T-cell (primary cell): Measurements from ENCODE around the gene AHSP. TPM values are rescaled to one million over a fixed set of nuclear protein-coding genes. Genes with fewer than 3 reads are reported as not detected.
A peak's percentile ranks its signal among the peaks of the same experiment; 100 is the strongest.

Source experiments
- ATAC-seq, 4 experiments: fragments of 200-7000 bp in 3 of 4; fragments of 150-1000 bp in 1 of 4; cut with Tn5 transposase; replicated peaks in 1 of 4; 1 replicate in 3 of 4; 2 replicates in 1 of 4; pipeline ENCODE4 v1.10.0; 2021; ENCODE audit warnings: moderate library complexity in 3 of 4, mild to moderate bottlenecking in 2 of 4, moderate number of reproducible peaks in 1 of 4
- CTCF ChIA-PET, 2 donors: fragments of 300-600 bp; sonication (Branson Sonifier 250); formaldehyde crosslinking; loops; one replicate each; lab custom pipeline; 2022; ENCODE audit warnings: antibody characterized with exemption in 2 of 2; lab: Charles Lee
- POLR2A ChIA-PET, 2 donors: fragments of 300-600 bp; sonication (Branson Sonifier 250); formaldehyde crosslinking; loops; one replicate each; lab custom pipeline; 2022; ENCODE audit warnings: antibody characterized with exemption in 2 of 2; lab: Charles Lee
- DNase-seq, 35 experiments: peaks; one replicate each; pipeline versions ENCODE4 v3.0.0 to v3.0.0-alpha.2; 2013 to 2023
- H3K27ac ChIP-seq: one replicate; pipeline ENCODE4 v1.5.1; 2013; ENCODE audit warnings: low read length
- H3K27me3 ChIP-seq, 2 experiments: replicated peaks in 1 of 2; 1 replicate in 1 of 2; 2 replicates in 1 of 2; pipeline versions ENCODE4 v1.6.1 to v1.7.0; 2013; ENCODE audit warnings: low read length in 1 of 2, mixed read lengths in 1 of 2; ENCODE audit not compliant: control insufficient read depth in 2 of 2, insufficient read depth in 2 of 2; ENCODE audit errors: extremely low read depth in 1 of 2
- H3K36me3 ChIP-seq, 2 donors: 1 replicate in 1 of 2; 2 replicates in 1 of 2; pipeline versions ENCODE4 v1.6.1 to v1.7.0; 2013; ENCODE audit warnings: low read length in 1 of 2; ENCODE audit not compliant: control insufficient read depth in 2 of 2, insufficient read depth in 1 of 2; ENCODE audit errors: extremely low read depth in 1 of 2
- H3K4me1 ChIP-seq, 2 experiments: 1 replicate in 1 of 2; 2 replicates in 1 of 2; pipeline versions ENCODE4 v1.6.1 to v1.7.0; 2013; ENCODE audit warnings: low read length in 2 of 2, mixed read lengths in 1 of 2; ENCODE audit not compliant: insufficient read depth in 2 of 2, control insufficient read depth in 1 of 2; ENCODE audit errors: extremely low read depth in 1 of 2
- H3K4me3 ChIP-seq, 2 donors: 1 replicate in 1 of 2; 2 replicates in 1 of 2; pipeline versions ENCODE4 v1.5.1 to v1.7.0; 2013; ENCODE audit warnings: mild to moderate bottlenecking in 2 of 2, low read length in 1 of 2, moderate library complexity in 1 of 2; ENCODE audit not compliant: control insufficient read depth in 1 of 2; ENCODE audit errors: extremely low read depth in 1 of 2
- H3K9me3 ChIP-seq: 2 replicates; pipeline ENCODE4 v1.7.0; 2013
- H3K27ac Mint-ChIP-seq, 2 donors: one replicate each; pipeline ENCODE4 v1.8.0; 2020 to 2021; ENCODE audit warnings: mild to moderate bottlenecking in 2 of 2, mixed read lengths in 2 of 2
- H3K27me3 Mint-ChIP-seq, 2 donors: one replicate each; pipeline ENCODE4 v1.8.0; 2021 to 2022; ENCODE audit warnings: mixed read lengths in 2 of 2
- H3K36me3 Mint-ChIP-seq: one replicate; pipeline ENCODE4 v1.8.0; 2021; ENCODE audit warnings: mixed read lengths
- H3K4me1 Mint-ChIP-seq, 3 donors: one replicate each; pipeline ENCODE4 v1.8.0; 2020 to 2022; ENCODE audit warnings: mixed read lengths in 3 of 3, mild to moderate bottlenecking in 1 of 3
- H3K4me3 Mint-ChIP-seq, 3 donors: one replicate each; pipeline ENCODE4 v1.8.0; 2020 to 2022; ENCODE audit warnings: mild to moderate bottlenecking in 3 of 3, mixed read lengths in 3 of 3, moderate library complexity in 3 of 3
- H3K9me3 Mint-ChIP-seq, 3 donors: one replicate each; pipeline ENCODE4 v1.8.0; 2020 to 2022; ENCODE audit warnings: mixed read lengths in 3 of 3
- WGBS: methylation state at CpG from one replicate; pipeline ENCODE4 v1.1.5; 2013; ENCODE audit warnings: missing lambda C conversion rate; ENCODE audit not compliant: insufficient coverage; 5-methylcytosine and 5-hydroxymethylcytosine counted together
- total RNA-seq, 35 experiments: library from RNA in 6 of 35; stranded (reverse) in 6 of 35; fragments of 120-200 nt in 1 of 35; gene quantifications; one replicate each; pipeline versions ENCODE4 v1.2.1 to v1.2.4 and lab custom pipeline; 2013 to 2026

Gene AHSP
- total RNA-seq, 5 donors from 2014 or later (not counting 1 experiment from before 2014, with no cell fraction given) = not detected

DNA sequence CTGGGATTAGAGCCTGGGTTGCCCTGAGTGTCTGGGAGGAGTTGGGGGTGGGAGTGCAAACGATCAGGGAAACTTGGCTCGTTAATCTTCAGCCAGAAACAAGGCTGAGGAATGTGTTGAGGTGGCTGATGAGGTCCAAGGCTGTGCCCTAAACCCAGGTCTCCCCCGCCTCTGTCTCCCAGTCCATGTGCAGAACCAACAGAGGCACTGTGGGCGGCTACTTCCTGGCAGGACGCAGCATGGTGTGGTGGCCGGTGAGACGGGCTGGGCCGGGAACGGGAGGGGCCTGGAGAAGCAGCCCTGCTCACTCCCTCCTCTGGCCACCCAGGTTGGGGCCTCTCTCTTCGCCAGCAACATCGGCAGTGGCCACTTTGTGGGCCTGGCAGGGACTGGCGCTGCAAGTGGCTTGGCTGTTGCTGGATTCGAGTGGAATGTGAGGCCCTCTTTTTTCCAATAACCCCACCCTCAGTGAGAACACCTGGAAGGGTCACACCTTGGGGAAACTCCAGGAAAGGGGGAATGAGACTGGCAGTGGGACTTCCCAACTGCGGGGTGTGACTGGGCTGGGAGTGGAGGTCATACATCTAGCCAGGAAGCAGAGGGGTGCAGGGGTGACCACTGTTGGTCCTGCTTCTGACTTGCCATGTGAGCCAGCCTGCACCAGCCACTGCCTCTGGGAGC lies 43.1 kb upstream of the AHSP start:
- no peak for ATAC-seq
- Histone ChIP-seq H3K4me1 (peaks cover 4 to 24% of the 10 kb centered on the region in 2 experiments), H3K4me3 (no peak overlapping the region), H3K27ac (no peak overlapping the region), H3K27me3 (peaks cover 0 to 17% of the 10 kb centered on the region in 2 experiments), H3K36me3 (no peaks in the 10 kb centered on the region), H3K9me3 (no peaks in the 10 kb centered on the region)
- Mint-ChIP-seq H3K4me3 (peak overlapping the region in 1 of 3 donors; percentile 90), H3K9me3 (no peaks in the 10 kb centered on the region), H3K27ac (no peak overlapping the region), H3K27me3 (no peaks in the 10 kb centered on the region), H3K4me1 (peaks cover 10 to 18% (median 15%) of the 10 kb centered on the region in 3 donors), H3K36me3 (no peaks in the 10 kb centered on the region)
- DNase-seq = no peak
- 77% methylated on average over 10 of the region's 14 CpGs for WGBS
- ChIA-PET POLR2A (no interaction called here), CTCF (no interaction called here)

DNA sequence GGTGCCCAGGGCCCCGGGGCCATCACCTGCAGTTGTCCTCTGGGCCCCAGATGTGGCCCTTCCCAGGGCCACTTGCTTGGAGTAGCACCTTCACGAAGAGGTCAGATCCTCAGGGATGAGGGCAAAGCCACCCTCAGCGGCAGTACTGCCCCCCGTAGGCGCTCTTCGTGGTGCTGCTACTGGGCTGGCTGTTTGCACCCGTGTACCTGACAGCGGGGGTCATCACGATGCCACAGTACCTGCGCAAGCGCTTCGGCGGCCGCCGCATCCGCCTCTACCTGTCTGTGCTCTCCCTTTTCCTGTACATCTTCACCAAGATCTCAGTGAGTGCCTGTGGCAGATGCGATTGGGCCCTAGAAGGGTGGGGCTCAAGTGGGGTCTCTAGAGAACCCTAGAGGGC lies 42.1 kb upstream of the AHSP start:
- POLR2A ChIA-PET = no interaction called here
- Histone ChIP-seq H3K4me3 (no peak overlapping the region), H3K36me3 (peaks cover 0 to 2% of the 10 kb centered on the region in 2 donors), H3K27ac (no peak overlapping the region), H3K9me3 (no peaks in the 10 kb centered on the region), H3K4me1 (peaks cover 4 to 24% of the 10 kb centered on the region in 2 experiments), H3K27me3 (peaks cover 0 to 17% of the 10 kb centered on the region in 2 experiments)
- H3K27ac Mint-ChIP-seq = no peak overlapping the region
- H3K4me3 Mint-ChIP-seq = peak overlapping the region in 2 of 3 donors; percentile 90 to 92
- H3K27me3 Mint-ChIP-seq = no peaks in the 10 kb centered on the region
- WGBS = 93% methylated on average over 9 of the region's 17 CpGs
- H3K36me3 Mint-ChIP-seq = no peaks in the 10 kb centered on the region
- DNase-seq = no peak
- CTCF ChIA-PET = no interaction called here
- H3K9me3 Mint-ChIP-seq = no peaks in the 10 kb centered on the region
- ATAC-seq = no peak
- peaks cover 10 to 19% (median 15%) of the 10 kb centered on the region in 3 donors for H3K4me1 Mint-ChIP-seq

DNA sequence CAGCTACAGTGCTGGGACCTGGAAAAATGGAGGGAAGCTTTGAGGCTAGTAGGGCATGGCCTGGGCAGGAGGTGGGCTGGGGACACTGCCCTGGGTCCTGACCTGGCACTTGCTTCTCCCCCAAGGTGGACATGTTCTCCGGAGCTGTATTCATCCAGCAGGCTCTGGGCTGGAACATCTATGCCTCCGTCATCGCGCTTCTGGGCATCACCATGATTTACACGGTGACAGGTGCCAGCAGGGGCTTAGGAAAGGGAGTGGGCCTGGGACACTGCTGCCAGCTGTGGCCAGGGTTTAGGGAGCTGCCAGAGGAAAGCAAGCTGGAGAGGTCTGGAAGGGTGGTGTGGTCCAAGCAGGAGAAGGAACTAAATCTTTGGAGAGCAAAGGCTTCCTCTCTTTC lies 41.7 kb upstream of the AHSP start:
- H3K27ac Mint-ChIP-seq = no peak overlapping the region
- peak overlapping the region; percentile 34 to 92 (median 90) for H3K4me3 Mint-ChIP-seq

DNA sequence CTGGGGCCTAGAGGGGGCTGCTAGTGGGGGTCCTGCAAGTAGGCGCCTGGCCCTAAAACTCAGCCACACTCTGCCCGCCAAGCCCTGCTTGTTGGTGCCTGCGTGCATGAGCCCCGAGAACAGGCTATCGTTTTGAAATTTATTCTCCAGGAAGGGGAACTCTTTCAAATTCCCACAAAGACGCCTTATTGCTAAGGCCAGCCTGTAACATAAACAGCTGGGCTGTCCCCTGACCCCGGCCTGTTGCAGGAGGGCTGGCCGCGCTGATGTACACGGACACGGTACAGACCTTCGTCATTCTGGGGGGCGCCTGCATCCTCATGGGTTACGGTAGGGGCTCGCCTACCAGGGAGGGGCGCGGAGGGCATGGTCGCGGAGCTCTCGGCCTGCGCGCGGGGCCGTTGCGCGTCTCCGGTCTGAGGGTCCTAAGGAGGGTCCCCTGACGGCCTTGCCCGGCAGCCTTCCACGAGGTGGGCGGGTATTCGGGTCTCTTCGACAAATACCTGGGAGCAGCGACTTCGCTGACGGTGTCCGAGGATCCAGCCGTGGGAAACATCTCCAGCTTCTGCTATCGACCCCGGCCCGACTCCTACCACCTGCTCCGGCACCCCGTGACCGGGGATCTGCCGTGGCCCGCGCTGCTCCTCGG lies 40.5 kb upstream of the AHSP start:
- ChIA-PET POLR2A (no interaction called here), CTCF (interaction anchor here in 1 of 2 donors (0.5 kb wide), 1 partner anchor 1394 kb away, joined by 3 read pairs; no protein-coding TSS in a partner anchor)
- Mint-ChIP-seq H3K27me3 (no peaks in the 10 kb centered on the region), H3K4me1 (peaks cover 10 to 19% (median 15%) of the 10 kb centered on the region in 3 donors), H3K27ac (peak overlapping the region; percentile 83 to 91), H3K4me3 (peak overlapping the region; percentile 88 to 92 (median 90)), H3K36me3 (peaks cover under 1% of the 10 kb centered on the region), H3K9me3 (no peaks in the 10 kb centered on the region)
- Histone ChIP-seq H3K4me3 (peak overlapping the region; percentile 65 to 73), H3K9me3 (no peaks in the 10 kb centered on the region), H3K27ac (peak overlapping the region; percentile 49), H3K4me1 (peaks cover 4 to 24% of the 10 kb centered on the region in 2 experiments), H3K27me3 (peaks cover 0 to 17% of the 10 kb centered on the region in 2 experiments), H3K36me3 (peaks cover 0 to 2% of the 10 kb centered on the region in 2 donors)
- DNase-seq = no peak
- ATAC-seq = no peak
- 5% methylated on average over 46 of the region's 48 CpGs for WGBS

More for the DNA sequence above, 41.7 kb upstream of the AHSP start:
- Mint-ChIP-seq H3K36me3 (no peaks in the 10 kb centered on the region), H3K9me3 (no peaks in the 10 kb centered on the region), H3K27me3 (no peaks in the 10 kb centered on the region), H3K4me1 (peaks cover 10 to 19% (median 15%) of the 10 kb centered on the region in 3 donors)
- Histone ChIP-seq H3K27me3 (peaks cover 0 to 17% of the 10 kb centered on the region in 2 experiments), H3K4me3 (no peak overlapping the region), H3K36me3 (peaks cover 0 to 2% of the 10 kb centered on the region in 2 donors), H3K9me3 (no peaks in the 10 kb centered on the region), H3K4me1 (peaks cover 4 to 24% of the 10 kb centered on the region in 2 experiments), H3K27ac (no peak overlapping the region)
- POLR2A ChIA-PET = no interaction called here
- DNase-seq = no peak
- no peak for ATAC-seq
- WGBS = 98% methylated on average over 5 of the region's 5 CpGs
- CTCF ChIA-PET = no interaction called here

DNA sequence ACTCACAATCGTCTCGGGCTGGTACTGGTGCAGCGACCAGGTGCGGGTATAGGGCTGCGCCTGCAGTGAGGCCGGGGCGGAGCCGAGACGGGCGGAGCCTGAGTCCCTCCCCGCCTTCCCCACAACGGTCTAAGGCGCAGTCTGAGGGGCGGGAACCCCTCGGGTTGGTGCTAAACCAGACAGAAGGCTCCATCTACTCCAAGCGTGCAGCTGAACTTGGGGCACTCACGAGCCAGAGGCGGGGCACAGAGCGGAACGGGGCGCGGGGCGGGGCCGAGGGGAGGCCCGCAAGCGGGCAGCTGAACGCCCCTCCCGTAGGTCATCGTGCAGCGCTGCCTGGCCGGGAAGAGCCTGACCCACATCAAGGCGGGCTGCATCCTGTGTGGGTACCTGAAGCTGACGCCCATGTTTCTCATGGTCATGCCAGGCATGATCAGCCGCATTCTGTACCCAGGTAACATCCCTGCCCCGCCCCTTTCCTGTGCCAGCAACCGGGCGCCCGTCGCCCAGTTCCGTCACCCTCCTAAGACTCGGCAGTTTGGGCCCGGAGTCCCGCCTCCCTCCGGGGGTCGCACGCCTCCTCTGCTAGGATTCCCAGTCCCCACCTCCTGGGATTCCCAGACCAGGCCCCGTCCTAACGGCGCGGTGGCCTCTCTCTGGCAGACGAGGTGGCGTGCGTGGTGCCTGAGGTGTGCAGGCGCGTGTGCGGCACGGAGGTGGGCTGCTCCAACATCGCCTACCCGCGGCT lies 39.8 kb upstream of the AHSP start:
- H3K4me3 ChIP-seq = peak overlapping the region; percentile 65 to 73
- peak overlapping the region; percentile 49 for H3K27ac ChIP-seq
- Mint-ChIP-seq H3K4me1 (peaks cover 10 to 19% (median 15%) of the 10 kb centered on the region in 3 donors), H3K4me3 (peak overlapping the region; percentile 88 to 92 (median 90)), H3K9me3 (no peaks in the 10 kb centered on the region), H3K27me3 (no peaks in the 10 kb centered on the region), H3K36me3 (peaks cover 3% of the 10 kb centered on the region), H3K27ac (peak overlapping the region; percentile 83 to 91)
- H3K36me3 ChIP-seq = peaks cover 2 to 7% of the 10 kb centered on the region in 2 donors
- ATAC-seq = peak; percentile 84 to 90 (median 88)
- ChIA-PET CTCF (interaction anchor here in 1 of 2 donors (0.5 to 0.6 kb wide), 2 partner anchors 29 to 1395 kb away, joined by 3 read pairs; partner anchors contain the start of gene ARMC5), POLR2A (no interaction called here)
- DNase-seq = peak; percentile 57 to 86 (median 68)
- no peaks in the 10 kb centered on the region for H3K9me3 ChIP-seq
- H3K27me3 ChIP-seq = peaks cover 0 to 17% of the 10 kb centered on the region in 2 experiments
- peaks cover 4 to 24% of the 10 kb centered on the region in 2 experiments for H3K4me1 ChIP-seq
- 2% methylated on average over 58 of the region's 60 CpGs for WGBS
